Measurements from ENCODE around the gene AOPEP.

- TF ChIP-seq CTCF (IDR thresholded peaks at IDR 0.05) (no peak), POLR2A (IDR thresholded peaks at IDR 0.05) (no peak)
Observed at GRCh38 chr9:94696545-94696944, 30.0 kb upstream of the AOPEP start.

All from heart left ventricle (tissue), 13 donors.